ENCODE data around the gene ZC3H10.

ZC3H10 gene

GRCh38 chr12:56127888-56128669 is 10.0 kb downstream of the ZC3H10 start, which contains the start of gene ESYT1:
Gene ESYT1 (plus strand): TSS chr12:56128267. CDS start chr12:56128320, 53 bp downstream.
- POLR2A ChIA-PET: interaction anchor here (0.6 to 4.0 kb wide), 11 partner anchors 11 to 376 kb away, joined by 3 to 49 read pairs (median 4); partner anchors contain the start of genes MYL6, PA2G4, RPL41 and SMARCC2
- TF ChIP-seq, protein P1, sequence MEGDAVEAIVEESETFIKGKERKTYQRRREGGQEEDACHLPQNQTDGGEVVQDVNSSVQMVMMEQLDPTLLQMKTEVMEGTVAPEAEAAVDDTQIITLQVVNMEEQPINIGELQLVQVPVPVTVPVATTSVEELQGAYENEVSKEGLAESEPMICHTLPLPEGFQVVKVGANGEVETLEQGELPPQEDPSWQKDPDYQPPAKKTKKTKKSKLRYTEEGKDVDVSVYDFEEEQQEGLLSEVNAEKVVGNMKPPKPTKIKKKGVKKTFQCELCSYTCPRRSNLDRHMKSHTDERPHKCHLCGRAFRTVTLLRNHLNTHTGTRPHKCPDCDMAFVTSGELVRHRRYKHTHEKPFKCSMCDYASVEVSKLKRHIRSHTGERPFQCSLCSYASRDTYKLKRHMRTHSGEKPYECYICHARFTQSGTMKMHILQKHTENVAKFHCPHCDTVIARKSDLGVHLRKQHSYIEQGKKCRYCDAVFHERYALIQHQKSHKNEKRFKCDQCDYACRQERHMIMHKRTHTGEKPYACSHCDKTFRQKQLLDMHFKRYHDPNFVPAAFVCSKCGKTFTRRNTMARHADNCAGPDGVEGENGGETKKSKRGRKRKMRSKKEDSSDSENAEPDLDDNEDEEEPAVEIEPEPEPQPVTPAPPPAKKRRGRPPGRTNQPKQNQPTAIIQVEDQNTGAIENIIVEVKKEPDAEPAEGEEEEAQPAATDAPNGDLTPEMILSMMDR (IDR thresholded peaks at IDR 0.05; ENCODE audit: control extremely low read depth, extremely low read depth, low read depth, missing control alignments): no peak
- CTCF ChIA-PET: interaction anchor here (0.7 to 14.7 kb wide), 19 partner anchors 9 to 403 kb away, joined by 3 to 243 read pairs (median 4); partner anchors contain the start of genes CS, DGKA, MYL6 and SMARCC2
- peak; percentile 97 for DNase-seq (ENCODE audit: extremely low spot score)

GRCh38 chr12:56128670-56129205 is 10.7 kb downstream of the ZC3H10 start:
- CTCF ChIA-PET: interaction anchor here (1.0 to 14.7 kb wide), 12 partner anchors 10 to 390 kb away, joined by 3 to 243 read pairs (median 4); partner anchors contain the start of genes SMARCC2 and ZC3H10
- POLR2A ChIA-PET: interaction anchor here (1.0 to 4.0 kb wide), 8 partner anchors 11 to 85 kb away, joined by 3 to 49 read pairs (median 6); partner anchors contain the start of genes MYL6, PA2G4, RPL41 and SMARCC2
- peak; percentile 25 for DNase-seq (ENCODE audit: extremely low spot score)
- TF ChIP-seq, protein P1 (IDR thresholded peaks at IDR 0.05; ENCODE audit: control extremely low read depth, extremely low read depth, low read depth, missing control alignments): no peak

GRCh38 chr12:56129206-56129941 is 11.3 kb downstream of the ZC3H10 start:
- CTCF ChIA-PET: interaction anchor here (1.5 to 14.7 kb wide), 6 partner anchors 11 to 390 kb away, joined by 4 to 243 read pairs (median 13); partner anchors contain the start of genes SMARCC2 and ZC3H10
- DNase-seq (ENCODE audit: extremely low spot score): peak; percentile 73
- TF ChIP-seq, protein P1 (IDR thresholded peaks at IDR 0.05; ENCODE audit: control extremely low read depth, extremely low read depth, low read depth, missing control alignments): no peak
- POLR2A ChIA-PET: interaction anchor here (0.6 to 4.0 kb wide), 4 partner anchors 12 to 118 kb away, joined by 5 to 49 read pairs (median 11); partner anchors contain the start of genes RPL41 and ZC3H10

GRCh38 chr12:56129942-56130495 is 12.0 kb downstream of the ZC3H10 start:
- TF ChIP-seq, protein P1 (IDR thresholded peaks at IDR 0.05; ENCODE audit: control extremely low read depth, extremely low read depth, low read depth, missing control alignments): no peak
- ChIA-PET POLR2A (interaction anchor here (0.6 kb wide), 1 partner anchor 117 kb away, joined by 7 read pairs; no protein-coding TSS in a partner anchor), CTCF (interaction anchor here (1.8 to 14.7 kb wide), 2 partner anchors 13 to 58 kb away, joined by 6 to 243 read pairs; partner anchors contain the start of gene SMARCC2)

DNA sequence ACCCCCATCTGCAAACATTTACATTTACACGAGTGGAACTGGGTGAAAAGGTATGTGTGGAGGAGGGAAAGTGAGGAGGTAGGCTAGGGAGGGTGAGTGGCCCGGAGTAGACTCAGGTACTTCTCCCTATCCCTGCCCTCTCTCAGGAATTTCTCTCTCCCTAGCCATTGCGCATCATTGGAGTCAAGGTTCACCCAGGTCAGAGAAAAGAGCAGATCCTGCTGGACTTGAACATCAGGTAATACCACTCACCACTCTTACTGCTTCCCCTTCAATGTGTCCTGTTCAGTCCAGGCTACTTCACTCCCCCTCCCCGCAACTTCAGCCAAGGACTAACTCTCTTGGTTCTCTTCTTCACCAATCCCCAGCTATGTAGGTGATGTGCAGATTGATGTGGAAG is 12.8 kb downstream of the ZC3H10 start:
- ChIA-PET POLR2A (no interaction called here), CTCF (interaction anchor here (1.8 to 14.7 kb wide), 2 partner anchors 12 to 58 kb away, joined by 6 to 243 read pairs; partner anchors contain the start of gene SMARCC2)
- TF ChIP-seq, protein P1 (IDR thresholded peaks at IDR 0.05; ENCODE audit: control extremely low read depth, extremely low read depth, low read depth, missing control alignments): no peak
- no peak for DNase-seq (ENCODE audit: extremely low spot score)

More at GRCh38 chr12:56129942-56130495, 12.0 kb downstream of the ZC3H10 start:
- DNase-seq (ENCODE audit: extremely low spot score): no peak

Measured in GM10248 (cell line).